Measurements from ENCODE around the gene ZFP62.
A peak's percentile ranks its signal among the peaks of the same experiment; 100 is the strongest.

ZFP62 gene

DNA sequence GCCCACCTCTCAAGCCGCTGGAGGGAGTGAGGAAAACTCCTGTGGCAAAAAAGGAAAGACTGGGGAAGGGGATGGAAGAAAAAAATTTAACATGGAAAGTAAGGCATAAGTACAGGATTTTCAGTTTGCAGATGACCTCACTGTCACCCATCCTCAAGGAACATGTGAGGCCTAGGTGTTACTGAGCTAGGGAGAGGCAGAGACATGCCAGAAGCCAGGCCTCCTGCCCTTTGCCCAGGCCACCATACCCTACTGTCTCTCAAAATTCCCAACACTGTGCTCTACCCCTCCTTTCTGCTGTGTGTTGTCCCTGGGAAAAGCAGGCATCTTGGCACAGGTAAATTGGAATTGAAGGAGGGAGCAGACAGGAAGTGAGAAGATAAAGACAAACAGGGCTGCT is 54.0 kb downstream of the ZFP62 start:
- FAIRE-seq (no peak), DNase-seq (ENCODE audit: insufficient read length, low spot score) (no peak)
- 0 out of 2 replicates have a peak, but pooled peaks have one; percentile 23 for TF ChIP-seq POLR2A (IDR thresholded peaks at IDR 0.05; ENCODE audit: low read depth, low read length)
- TF ChIP-seq SPI1 (IDR thresholded peaks at IDR 0.05; ENCODE audit: low read depth, low read length), result no peak
- TF ChIP-seq POLR2AphosphoS5 (IDR thresholded peaks at IDR 0.05; ENCODE audit: low read depth, low read length), result peak; percentile 39; the same call in 1 of the 2 replicates

DNA sequence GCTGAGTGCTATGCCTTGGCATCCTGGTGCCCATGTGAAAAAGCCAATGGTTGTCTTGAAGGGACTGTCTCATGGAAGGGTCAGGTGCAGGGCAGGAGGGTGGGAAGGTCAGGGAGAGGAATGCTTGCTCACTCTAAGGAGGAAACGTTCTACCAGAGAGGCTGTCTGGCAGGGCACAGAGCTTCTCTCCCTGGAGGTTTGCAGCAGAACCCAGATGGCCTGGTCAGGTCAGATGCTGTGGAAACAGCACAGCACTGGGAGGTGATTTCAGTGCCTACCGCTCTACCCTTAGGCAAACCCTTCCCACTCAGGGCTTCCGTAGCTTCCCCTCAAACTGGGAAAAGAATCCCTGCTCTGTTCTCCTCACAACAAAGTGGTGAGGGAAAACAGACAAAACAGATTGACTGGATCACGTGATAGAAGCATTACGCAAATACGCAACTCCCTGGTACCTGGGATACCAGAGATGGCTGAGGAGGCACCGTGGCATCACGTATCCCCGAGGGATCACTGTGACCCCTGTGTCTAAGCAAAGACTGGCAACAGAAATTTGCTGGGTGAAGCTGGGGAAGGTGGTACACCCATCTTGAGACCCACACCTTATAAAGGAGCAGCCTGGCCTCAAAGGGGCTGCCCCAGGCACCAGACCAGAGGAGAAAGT is 54.6 kb downstream of the ZFP62 start:
- DNase-seq (ENCODE audit: insufficient read length, low spot score) (no peak), FAIRE-seq (no peak)
- TF ChIP-seq POU2F2 (IDR thresholded peaks at IDR 0.05; ENCODE audit: low read depth, low read length) (0 out of 2 replicates have a peak, but pooled peaks have one; percentile 15), POLR2A (IDR thresholded peaks at IDR 0.05; ENCODE audit: low read depth, low read length) (no peak), PAX5 (IDR thresholded peaks at IDR 0.05; ENCODE audit: insufficient read depth, low read length, severe bottlenecking) (no peak), POLR2AphosphoS5 (IDR thresholded peaks at IDR 0.05; ENCODE audit: low read depth, low read length) (no peak), TAF1 (IDR thresholded peaks at IDR 0.05; ENCODE audit: low read depth, low read length) (no peak), SPI1 (IDR thresholded peaks at IDR 0.05; ENCODE audit: low read depth, low read length) (no peak)

- FAIRE-seq (no peak), DNase-seq (ENCODE audit: insufficient read length, low spot score) (no peak)
- TF ChIP-seq POLR2A (IDR thresholded peaks at IDR 0.05; ENCODE audit: low read depth, low read length) (no peak), TAF1 (IDR thresholded peaks at IDR 0.05; ENCODE audit: low read depth, low read length) (no peak), POU2F2 (IDR thresholded peaks at IDR 0.05; ENCODE audit: low read depth, low read length) (no peak), PAX5 (IDR thresholded peaks at IDR 0.05; ENCODE audit: insufficient read depth, low read length, severe bottlenecking) (no peak), SPI1 (IDR thresholded peaks at IDR 0.05; ENCODE audit: low read depth, low read length) (no peak), POLR2AphosphoS5 (IDR thresholded peaks at IDR 0.05; ENCODE audit: low read depth, low read length) (no peak)
Measured at GRCh38 chr5:180804129-180804618, 56.9 kb downstream of the ZFP62 start.

DNA sequence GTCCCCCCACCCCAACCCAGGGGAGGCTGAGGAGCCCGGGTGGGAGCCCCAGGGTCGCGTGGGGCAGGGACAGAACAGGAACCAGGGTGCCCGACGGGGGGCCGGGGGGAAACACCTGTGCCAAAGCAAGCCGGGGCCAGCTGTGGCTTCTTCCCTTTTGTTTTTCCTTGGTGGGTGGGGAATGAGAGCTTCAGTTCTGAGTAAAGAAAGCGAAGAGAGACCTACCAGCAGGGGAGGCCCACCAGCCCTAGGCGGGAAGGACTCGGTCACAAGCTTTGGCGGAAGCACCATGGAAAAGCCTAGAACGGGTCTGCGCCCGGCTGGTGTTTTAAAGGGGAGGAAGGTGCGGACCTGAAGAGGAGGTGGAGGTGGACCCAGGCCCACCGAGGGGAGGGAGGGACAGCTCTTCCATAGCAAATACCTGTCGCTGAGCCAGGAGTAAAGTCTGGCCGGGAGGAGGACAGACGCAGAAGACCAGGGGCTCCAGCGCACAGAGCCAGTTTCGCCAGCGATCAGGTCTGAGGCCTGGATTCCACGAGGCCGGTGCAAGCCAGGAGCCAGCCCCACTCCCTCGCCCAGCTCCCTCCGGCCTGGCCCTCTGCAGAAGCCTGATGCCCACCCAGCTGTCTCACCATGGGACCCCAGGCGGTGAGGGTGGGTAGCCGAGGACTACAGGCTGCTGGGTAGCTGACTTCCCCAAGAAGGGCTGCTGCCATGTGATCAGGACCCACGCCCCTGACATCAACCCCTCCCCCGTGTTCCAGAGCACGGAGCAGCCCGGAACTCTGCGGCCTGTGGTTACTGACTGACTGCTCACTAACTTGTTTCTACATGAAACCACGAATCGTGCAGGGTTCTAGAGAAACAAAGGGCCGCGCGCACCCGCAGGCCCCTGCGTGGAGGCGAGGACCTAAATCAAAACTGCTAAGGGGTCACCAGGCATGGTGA is 57.6 kb downstream of the ZFP62 start:
- DNase-seq (ENCODE audit: insufficient read length, low spot score) (peak; percentile 81), FAIRE-seq (peak; percentile 95)
- TF ChIP-seq TAF1 (IDR thresholded peaks at IDR 0.05; ENCODE audit: low read depth, low read length), result no peak
- no peak for TF ChIP-seq PAX5 (IDR thresholded peaks at IDR 0.05; ENCODE audit: insufficient read depth, low read length, severe bottlenecking)
- TF ChIP-seq SPI1 (IDR thresholded peaks at IDR 0.05; ENCODE audit: low read depth, low read length), result 0 out of 2 replicates have a peak, but pooled peaks have one; percentile 40
- peak; percentile 73 for TF ChIP-seq POLR2AphosphoS5 (IDR thresholded peaks at IDR 0.05; ENCODE audit: low read depth, low read length)
- TF ChIP-seq POU2F2 (IDR thresholded peaks at IDR 0.05; ENCODE audit: low read depth, low read length), result 0 out of 2 replicates have a peak, but pooled peaks have one; percentile 28
- peak; percentile 76 for TF ChIP-seq POLR2A (IDR thresholded peaks at IDR 0.05; ENCODE audit: low read depth, low read length)

DNA sequence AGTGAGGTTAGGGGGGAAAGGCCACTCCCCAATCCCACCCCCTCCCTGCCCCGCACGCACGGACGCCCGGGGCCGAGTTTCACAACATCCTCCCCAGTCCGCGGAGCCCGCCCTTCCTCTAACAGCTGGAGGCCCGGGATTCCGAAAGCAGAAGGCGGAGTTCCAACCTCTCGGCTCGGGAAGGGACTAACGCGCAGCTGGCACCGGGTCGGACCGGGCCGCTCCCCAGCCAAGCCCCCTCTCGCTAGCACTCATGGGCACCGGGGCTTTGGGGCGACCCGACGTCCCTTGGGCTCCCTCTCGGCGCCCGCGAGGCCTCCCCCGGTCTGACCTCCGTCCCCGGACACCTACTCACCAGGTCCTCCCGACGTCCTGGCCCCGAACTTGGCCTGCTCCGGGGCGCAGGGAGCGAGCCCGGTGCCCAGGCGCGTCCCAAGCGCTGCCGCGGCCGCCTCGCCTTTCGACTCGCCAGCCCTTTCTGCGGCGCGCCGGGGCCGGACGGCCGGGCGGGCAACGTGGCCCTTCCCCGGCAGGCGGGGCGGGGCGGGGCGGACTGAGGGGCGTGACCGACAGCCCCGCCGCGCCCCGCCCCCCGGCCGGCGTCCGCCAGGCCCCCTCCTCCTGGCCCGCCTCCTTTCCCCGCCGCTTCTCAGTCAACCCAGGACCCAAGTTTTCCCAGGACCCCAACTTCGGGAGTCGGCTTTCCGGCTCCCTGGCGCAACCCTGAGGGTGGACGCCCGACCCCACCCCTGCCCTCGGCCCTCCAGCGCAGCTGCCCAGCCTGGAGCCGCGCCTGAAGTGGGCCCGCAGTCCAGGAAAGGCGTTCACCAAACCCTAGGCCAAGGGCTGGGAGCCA is 58.5 kb downstream of the ZFP62 start, which contains the start of gene MGAT1:
Gene MGAT1, minus strand, starts transcription at position 482 of the 856 bp plus-strand sequence. CDS start 9,835 bp downstream, outside the sequence.
- DNase-seq (ENCODE audit: insufficient read length, low spot score) (peak; percentile 89), FAIRE-seq (peak; percentile 54)
- peak; percentile 60 for TF ChIP-seq TAF1 (IDR thresholded peaks at IDR 0.05; ENCODE audit: low read depth, low read length)
- TF ChIP-seq POU2F2 (IDR thresholded peaks at IDR 0.05; ENCODE audit: low read depth, low read length), result peak; percentile 10; the same call in 1 of the 2 replicates
- no peak for TF ChIP-seq POLR2AphosphoS5 (IDR thresholded peaks at IDR 0.05; ENCODE audit: low read depth, low read length)
- no peak for TF ChIP-seq SPI1 (IDR thresholded peaks at IDR 0.05; ENCODE audit: low read depth, low read length)
- TF ChIP-seq POLR2A (IDR thresholded peaks at IDR 0.05; ENCODE audit: low read depth, low read length), result peak; percentile 46; the same call in 1 of the 2 replicates

DNA sequence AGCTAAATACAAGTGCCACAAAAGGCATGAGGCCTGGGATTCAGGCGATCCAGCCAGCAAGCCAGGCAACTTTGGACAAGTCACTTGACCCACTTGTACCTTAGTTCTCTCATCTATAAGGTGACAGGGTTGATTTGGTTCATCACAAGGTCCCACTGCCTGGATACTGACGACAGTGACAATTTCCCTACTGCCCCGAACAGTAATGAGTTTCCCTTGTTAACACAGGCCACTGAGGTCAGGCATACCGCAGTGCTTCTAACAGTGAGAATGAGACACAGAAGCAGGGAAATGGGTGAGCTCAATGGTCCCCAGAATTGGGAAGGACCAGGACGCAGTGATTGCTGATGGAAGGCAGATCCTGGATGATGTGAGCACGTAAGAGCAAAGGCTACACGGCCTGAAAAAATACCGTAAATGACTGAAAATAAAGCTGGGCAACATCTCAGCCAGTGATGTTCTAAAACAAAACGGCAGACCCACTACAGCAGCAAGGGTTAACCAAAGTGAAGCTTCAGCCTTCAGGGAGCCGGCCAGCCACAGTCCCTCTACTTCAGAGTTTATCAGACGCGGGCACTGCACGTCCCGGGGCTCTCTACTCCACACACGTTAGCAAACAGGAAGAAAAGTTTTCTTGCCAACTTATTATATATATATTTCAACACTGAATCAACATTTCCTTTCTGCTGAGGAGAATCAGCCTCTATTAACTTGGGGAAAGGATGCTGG is 59.3 kb downstream of the ZFP62 start:
- no peak for FAIRE-seq
- TF ChIP-seq SPI1 (IDR thresholded peaks at IDR 0.05; ENCODE audit: low read depth, low read length) (no peak), POU2F2 (IDR thresholded peaks at IDR 0.05; ENCODE audit: low read depth, low read length) (no peak), PAX5 (IDR thresholded peaks at IDR 0.05; ENCODE audit: insufficient read depth, low read length, severe bottlenecking) (no peak), TAF1 (IDR thresholded peaks at IDR 0.05; ENCODE audit: low read depth, low read length) (no peak), POLR2A (IDR thresholded peaks at IDR 0.05; ENCODE audit: low read depth, low read length) (no peak), POLR2AphosphoS5 (IDR thresholded peaks at IDR 0.05; ENCODE audit: low read depth, low read length) (no peak)
- no peak for DNase-seq (ENCODE audit: insufficient read length, low spot score)

- TF ChIP-seq TAF1 (IDR thresholded peaks at IDR 0.05; ENCODE audit: low read depth, low read length) (no peak), POLR2AphosphoS5 (IDR thresholded peaks at IDR 0.05; ENCODE audit: low read depth, low read length) (no peak), POU2F2 (IDR thresholded peaks at IDR 0.05; ENCODE audit: low read depth, low read length) (no peak), PAX5 (IDR thresholded peaks at IDR 0.05; ENCODE audit: insufficient read depth, low read length, severe bottlenecking) (no peak), SPI1 (IDR thresholded peaks at IDR 0.05; ENCODE audit: low read depth, low read length) (no peak), POLR2A (IDR thresholded peaks at IDR 0.05; ENCODE audit: low read depth, low read length) (no peak)
- FAIRE-seq, result peak; percentile 28
- no peak for DNase-seq (ENCODE audit: insufficient read length, low spot score)
Measured at GRCh38 chr5:180799902-180800801, 60.9 kb downstream of the ZFP62 start.

Measured in GM12891 (cell line).